H1 (cell line): ENCODE results near the gene KCNH8. TPM values are rescaled to one million over a fixed set of nuclear protein-coding genes. Genes with fewer than 3 reads are reported as not detected.

Source experiments
- CTCF ChIA-PET: fragments of 300-600 bp; sonication (Branson Sonifier 250); formaldehyde crosslinking; loops from one replicate; lab custom pipeline; 2021; ENCODE audit not compliant: partially characterized antibody; lab: Charles Lee
- POLR2A ChIA-PET: fragments of 300-600 bp; sonication (Branson Sonifier 250); formaldehyde crosslinking; loops from one replicate; lab custom pipeline; 2021; ENCODE audit warnings: inconsistent platforms; ENCODE audit not compliant: partially characterized antibody; lab: Charles Lee
- DNase-seq, 2 experiments: peaks; one replicate each; pipeline versions ENCODE4 v3.0.0 to v3.0.0-alpha.2; 2010 to 2022; ENCODE audit warnings: low spot score in 2 of 2, low read depth in 1 of 2, mixed read lengths in 1 of 2
- FAIRE-seq: peaks from 2 replicates; lab custom pipeline; 2011; peaks lifted over from hg19 to GRCh38; lab: Jason Lieb, UNC
- H2AFZ ChIP-seq: 2 replicates; pipeline ENCODE4 v1.8.1; 2012; ENCODE audit warnings: low read length, inconsistent platforms
- H2AK5ac ChIP-seq: 2 replicates; pipeline ENCODE4 v1.6.1; 2013; ENCODE audit warnings: low read depth, low read length
- H2BK120ac ChIP-seq: replicated peaks from 2 replicates; pipeline ENCODE3; 2013; ENCODE audit warnings: low read depth, low read length, inconsistent platforms
- H2BK12ac ChIP-seq: 2 replicates; pipeline ENCODE4 v1.6.1; 2013; ENCODE audit warnings: low read depth, low read length
- H2BK15ac ChIP-seq: 2 replicates; pipeline ENCODE4 v1.6.1; 2013; ENCODE audit warnings: low read length
- H2BK20ac ChIP-seq: 2 replicates; pipeline ENCODE4 v1.6.1; 2013; ENCODE audit warnings: low read length
- H2BK5ac ChIP-seq: 2 replicates; pipeline ENCODE4 v1.6.1; 2013; ENCODE audit warnings: low read depth, low read length
- H3K14ac ChIP-seq: 2 replicates; pipeline ENCODE4 v1.6.1; 2013; ENCODE audit warnings: inconsistent platforms; ENCODE audit not compliant: insufficient read length
- H3K18ac ChIP-seq: 2 replicates; pipeline ENCODE4 v1.6.1; 2013; ENCODE audit warnings: low read length; ENCODE audit errors: extremely low read depth
- H3K23ac ChIP-seq: 2 replicates; pipeline ENCODE4 v1.6.1; 2013; ENCODE audit warnings: inconsistent platforms; ENCODE audit not compliant: insufficient read length
- H3K23me2 ChIP-seq: 2 replicates; pipeline ENCODE4 v1.6.1; 2013; ENCODE audit warnings: low read depth, low read length
- H3K27ac ChIP-seq: 2 replicates; pipeline ENCODE4 v1.6.1; 2011; ENCODE audit warnings: low read depth, low read length, inconsistent platforms
- H3K27me3 ChIP-seq, 4 experiments: replicated peaks in 1 of 4; 1 replicate in 1 of 4; 2 replicates in 3 of 4; pipeline versions ENCODE4 v1.6.1 to v1.8.1; 2011 to 2013; ENCODE audit warnings: low read length in 3 of 4, mild to moderate bottlenecking in 3 of 4, inconsistent platforms in 2 of 4, mixed read lengths in 2 of 4, moderate library complexity in 1 of 4; ENCODE audit not compliant: control insufficient read depth in 3 of 4, insufficient read depth in 3 of 4; ENCODE audit errors: extremely low read depth in 1 of 4
- H3K36me3 ChIP-seq, 4 experiments: 2 replicates each; pipeline versions ENCODE4 v1.6.1 to v1.8.1; 2011 to 2013; ENCODE audit warnings: mild to moderate bottlenecking in 4 of 4, low read length in 3 of 4, moderate library complexity in 2 of 4, control low read depth in 1 of 4, inconsistent platforms in 1 of 4; ENCODE audit not compliant: insufficient read depth in 4 of 4, control insufficient read depth in 2 of 4
- H3K4ac ChIP-seq: replicated peaks from 2 replicates; pipeline ENCODE3; 2013; ENCODE audit warnings: low read length, low read depth, mixed read lengths, inconsistent platforms; ENCODE audit not compliant: insufficient read length
- H3K4me1 ChIP-seq, 4 experiments: replicated peaks in 1 of 4; 1 replicate in 1 of 4; 2 replicates in 3 of 4; pipeline versions ENCODE4 v1.6.1 to v1.8.1; 2011 to 2013; ENCODE audit warnings: low read length in 3 of 4, inconsistent platforms in 2 of 4, mixed read lengths in 1 of 4; ENCODE audit not compliant: insufficient read depth in 4 of 4, control insufficient read depth in 3 of 4
- H3K4me2 ChIP-seq, 2 experiments: 2 replicates each; pipeline versions ENCODE4 v1.6.1 to v1.8.1; 2011 to 2013; ENCODE audit warnings: low read depth in 2 of 2, low read length in 2 of 2, control low read depth in 1 of 2, inconsistent platforms in 1 of 2, mild to moderate bottlenecking in 1 of 2; ENCODE audit not compliant: insufficient read depth in 1 of 2
- H3K4me3 ChIP-seq, 4 experiments: fragments of 200-600, 300-600 bp in 1 of 4; sonication (generic), shearing (Covaris generic), sonication (Bioruptor Twin) in 1 of 4; 2 replicates each; pipeline versions ENCODE4 v1.5.1 to v1.8.1; 2011 to 2016; ENCODE audit warnings: low read length in 4 of 4, low read depth in 3 of 4, control low read depth in 2 of 4, inconsistent platforms in 2 of 4, mild to moderate bottlenecking in 2 of 4, mixed read lengths in 1 of 4, moderate library complexity in 1 of 4; ENCODE audit not compliant: insufficient read depth in 2 of 4; ENCODE audit errors: extremely low read depth in 1 of 4
- H3K56ac ChIP-seq: replicated peaks from 2 replicates; pipeline ENCODE3; 2013; ENCODE audit warnings: low read depth, mild to moderate bottlenecking, mixed read lengths, low read length, inconsistent platforms; ENCODE audit not compliant: insufficient read length
- H3K79me1 ChIP-seq: 2 replicates; pipeline ENCODE4 v1.6.1; 2013; ENCODE audit warnings: low read depth, low read length, control low read depth
- H3K79me2 ChIP-seq, 2 experiments: 2 replicates each; pipeline versions ENCODE4 v1.6.1 to v1.8.1; 2012 to 2013; ENCODE audit warnings: low read length in 2 of 2, mild to moderate bottlenecking in 2 of 2, inconsistent platforms in 1 of 2; ENCODE audit not compliant: insufficient read depth in 2 of 2, control insufficient read depth in 1 of 2
- H3K9ac ChIP-seq, 4 experiments: replicated peaks in 1 of 4; 1 replicate in 1 of 4; 2 replicates in 3 of 4; pipeline versions ENCODE4 v1.6.1 to v1.8.1; 2011 to 2013; ENCODE audit warnings: low read depth in 3 of 4, low read length in 3 of 4, control low read depth in 2 of 4, mild to moderate bottlenecking in 2 of 4, moderate library complexity in 2 of 4, inconsistent platforms in 1 of 4; ENCODE audit errors: extremely low read depth in 1 of 4
- H3K9me3 ChIP-seq, 2 experiments: 2 replicates each; pipeline versions ENCODE4 v1.6.1 to v1.8.1; 2012 to 2013; ENCODE audit warnings: mild to moderate bottlenecking in 2 of 2, moderate library complexity in 2 of 2, control low read depth in 1 of 2, inconsistent platforms in 1 of 2, low read depth in 1 of 2, low read length in 1 of 2, mixed read lengths in 1 of 2; ENCODE audit not compliant: insufficient read depth in 2 of 2
- H4K20me1 ChIP-seq, 2 experiments: replicated peaks in 1 of 2; 2 replicates each; pipeline versions ENCODE3 to v1.8.1; 2011 to 2013; ENCODE audit warnings: inconsistent platforms in 2 of 2, low read length in 2 of 2, mild to moderate bottlenecking in 1 of 2; ENCODE audit not compliant: insufficient read depth in 2 of 2, control insufficient read depth in 1 of 2
- H4K5ac ChIP-seq: 2 replicates; pipeline ENCODE4 v1.6.1; 2013; ENCODE audit warnings: low read length, low read depth, mixed read lengths, inconsistent platforms; ENCODE audit not compliant: insufficient read length
- H4K8ac ChIP-seq: 2 replicates; pipeline ENCODE4 v1.8.0; 2013; ENCODE audit warnings: mild to moderate bottlenecking, moderate library complexity, low read length, inconsistent platforms; ENCODE audit not compliant: insufficient read depth; ENCODE audit errors: extremely low read depth
- H4K91ac ChIP-seq: replicated peaks from 2 replicates; pipeline ENCODE3; 2013; ENCODE audit warnings: low read length, mixed read lengths, inconsistent platforms; ENCODE audit not compliant: insufficient read length
- CEBPB ChIP-seq: IDR thresholded peaks from 2 replicates; pipeline ENCODE4 v1.6.1; 2012; ENCODE audit warnings: low read depth, low read length
- HDAC6 ChIP-seq: IDR thresholded peaks from one replicate; pipeline ENCODE4 v1.7.1; 2012; ENCODE audit warnings: low read depth, mild to moderate bottlenecking, inconsistent platforms, low read length, moderate library complexity
- JUN ChIP-seq: IDR thresholded peaks from 2 replicates; pipeline ENCODE4 v1.6.1; 2011; ENCODE audit warnings: low read depth, mild to moderate bottlenecking, improper control_type of control experiment, low read length
- KDM1A ChIP-seq: fragments of 200-600, 300-600 bp; sonication (generic); IDR thresholded peaks from 2 replicates; pipeline ENCODE4 v1.7.1; 2016; ENCODE audit warnings: mild to moderate bottlenecking, low read length, borderline replicate concordance
- RFX5 ChIP-seq: IDR thresholded peaks from 2 replicates; pipeline ENCODE4 v1.6.1; 2011; ENCODE audit warnings: low read depth, low read length, improper control_type of control experiment, borderline replicate concordance
- TEAD4 ChIP-seq: IDR thresholded peaks from 2 replicates; pipeline ENCODE4 v1.6.1; 2012; ENCODE audit warnings: low read depth, low read length, inconsistent platforms, mixed read lengths
- WGBS, 2 experiments: shearing (Covaris generic) in 1 of 2; methylation state at CpG; one replicate each; pipeline versions ENCODE4 v1.1.6 to v1.1.7; 2013 to 2015; ENCODE audit warnings: low lambda C conversion rate in 2 of 2, mixed read lengths in 2 of 2, inconsistent platforms in 1 of 2, low coverage in 1 of 2, missing lambda C conversion rate in 1 of 2; ENCODE audit not compliant: insufficient replicate concordance in 2 of 2, insufficient coverage in 1 of 2, insufficient read length in 1 of 2; ENCODE audit errors: extremely low coverage in 1 of 2, missing lambda C conversion rate in 1 of 2; 5-methylcytosine and 5-hydroxymethylcytosine counted together
- polyA plus RNA-seq, 7 experiments: library from polyadenylated mRNA; depleted of rRNA in 3 of 7; stranded (reverse) in 5 of 7; unstranded in 2 of 7; fragments of >200 nt in 5 of 7; fragments of 200-250 nt in 2 of 7; gene quantifications; 1 replicate in 5 of 7; 2 replicates in 1 of 7; 4 replicates in 1 of 7; pipeline versions ENCODE4 v1.2.1 to v1.2.3, GENCODE V29; 2011 to 2013; ENCODE audit warnings: missing spikeins in 2 of 7, mixed read lengths in 2 of 7
- total RNA-seq: library from RNA; stranded (reverse); fragmentation: NEBNext Ultra II Directional; extraction: Animal tissue kit (Norgen Biotek cat#: 25700); gene quantifications from 2 replicates; pipeline ENCODE4 v1.2.1, GENCODE V29; 2021
- TF ChIP-seq, protein P1 (sequence below), 3 experiments: IDR thresholded peaks; 1 replicate in 2 of 3; 2 replicates in 1 of 3; pipeline versions ENCODE4 v1.5.1 to v1.6.1; 2011; ENCODE audit warnings: low read length in 3 of 3, mild to moderate bottlenecking in 3 of 3, inconsistent platforms in 2 of 3, low read depth in 1 of 3, moderate library complexity in 1 of 3; ENCODE audit not compliant: insufficient read depth in 1 of 3; ENCODE audit errors: control extremely low read depth in 1 of 3
- TF ChIP-seq, protein P2 (sequence below): IDR thresholded peaks from 2 replicates; pipeline ENCODE4 v1.6.1; 2012; ENCODE audit warnings: inconsistent platforms

The KCNH8 gene
- total and polyA plus RNA-seq, 2 of the 8 experiments (the other 6 are each of a cell fraction or from before 2014, with no cell fraction given) = 2.2 to 2.4 TPM

DNA sequence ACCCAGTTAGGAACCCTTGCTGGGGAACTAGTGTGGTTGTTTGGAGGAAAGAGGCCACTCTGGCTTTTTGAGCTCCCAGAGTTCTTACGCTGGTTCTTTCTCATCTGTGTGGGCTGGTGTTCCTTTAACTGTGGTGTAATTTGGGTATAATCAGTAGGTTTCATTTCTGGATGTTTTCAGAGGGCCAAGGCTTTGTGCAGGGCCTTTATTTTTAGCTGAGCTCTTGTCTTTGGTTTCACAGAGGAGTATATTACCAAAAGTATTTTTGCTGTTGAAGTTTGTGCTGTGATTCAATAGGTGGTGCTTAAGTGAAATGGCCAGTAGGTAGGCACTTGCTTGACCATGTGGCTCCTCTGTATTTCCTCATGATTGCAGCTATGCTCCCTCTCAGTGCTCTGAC lies 357.9 kb downstream of the KCNH8 start:
- POLR2A ChIA-PET = no interaction called here
- no peak overlapping the region for H2BK120ac ChIP-seq
- H4K8ac ChIP-seq = no peak overlapping the region
- H3K23ac ChIP-seq = no peak overlapping the region
- H3K9me3 ChIP-seq = no peaks in the 10 kb centered on the region; a peak in 1 of 4 replicates
- H3K27ac ChIP-seq = no peak overlapping the region
- no peak overlapping the region for H2BK20ac ChIP-seq
- no peak overlapping the region for H2BK12ac ChIP-seq
- H3K36me3 ChIP-seq = no peaks in the 10 kb centered on the region
- no peak overlapping the region for H4K5ac ChIP-seq
- no peak overlapping the region for H2AFZ ChIP-seq
- H3K23me2 ChIP-seq = no peaks in the 10 kb centered on the region
- no peak overlapping the region for H2AK5ac ChIP-seq
- no peaks in the 10 kb centered on the region for H3K4me1 ChIP-seq
- no peak overlapping the region for H3K9ac ChIP-seq
- no peaks in the 10 kb centered on the region for H3K79me1 ChIP-seq
- no peak for DNase-seq
- 77% methylated on average over 1 of the region's 1 CpG; no CpG with 5 or more reads in 1 of the 2 experiments for WGBS, 2 experiments
- FAIRE-seq = no peak
- no peak overlapping the region for H4K91ac ChIP-seq
- H3K56ac ChIP-seq = no peak overlapping the region
- no peaks in the 10 kb centered on the region for H3K79me2 ChIP-seq
- H3K27me3 ChIP-seq = no peaks in the 10 kb centered on the region
- H2BK15ac ChIP-seq = no peak overlapping the region
- H3K14ac ChIP-seq = no peak overlapping the region
- H4K20me1 ChIP-seq = no peaks in the 10 kb centered on the region
- no peak overlapping the region for H3K4me3 ChIP-seq
- no peak overlapping the region for H3K18ac ChIP-seq
- CTCF ChIA-PET = interaction anchor here (1.2 to 1.9 kb wide), 3 partner anchors 9 to 30 kb away, joined by 3 to 6 read pairs (median 3); no protein-coding TSS in a partner anchor
- no peak overlapping the region for H3K4me2 ChIP-seq
- no peak overlapping the region for H3K4ac ChIP-seq
- H2BK5ac ChIP-seq = no peak overlapping the region
- TF ChIP-seq KDM1A = no peak
- no peak for TF ChIP-seq RFX5
- no peak for TF ChIP-seq HDAC6
- no peak for TF ChIP-seq CEBPB
- TF ChIP-seq, protein P1, sequence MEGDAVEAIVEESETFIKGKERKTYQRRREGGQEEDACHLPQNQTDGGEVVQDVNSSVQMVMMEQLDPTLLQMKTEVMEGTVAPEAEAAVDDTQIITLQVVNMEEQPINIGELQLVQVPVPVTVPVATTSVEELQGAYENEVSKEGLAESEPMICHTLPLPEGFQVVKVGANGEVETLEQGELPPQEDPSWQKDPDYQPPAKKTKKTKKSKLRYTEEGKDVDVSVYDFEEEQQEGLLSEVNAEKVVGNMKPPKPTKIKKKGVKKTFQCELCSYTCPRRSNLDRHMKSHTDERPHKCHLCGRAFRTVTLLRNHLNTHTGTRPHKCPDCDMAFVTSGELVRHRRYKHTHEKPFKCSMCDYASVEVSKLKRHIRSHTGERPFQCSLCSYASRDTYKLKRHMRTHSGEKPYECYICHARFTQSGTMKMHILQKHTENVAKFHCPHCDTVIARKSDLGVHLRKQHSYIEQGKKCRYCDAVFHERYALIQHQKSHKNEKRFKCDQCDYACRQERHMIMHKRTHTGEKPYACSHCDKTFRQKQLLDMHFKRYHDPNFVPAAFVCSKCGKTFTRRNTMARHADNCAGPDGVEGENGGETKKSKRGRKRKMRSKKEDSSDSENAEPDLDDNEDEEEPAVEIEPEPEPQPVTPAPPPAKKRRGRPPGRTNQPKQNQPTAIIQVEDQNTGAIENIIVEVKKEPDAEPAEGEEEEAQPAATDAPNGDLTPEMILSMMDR (IDR thresholded peaks at IDR 0.05; ENCODE audit: control extremely low read depth in 1 of 3, insufficient read depth in 1 of 3, low read depth in 1 of 3, low read length in 3 of 3) = no peak
- TF ChIP-seq TEAD4 = no peak
- no peak for TF ChIP-seq JUN
- TF ChIP-seq, protein P2, sequence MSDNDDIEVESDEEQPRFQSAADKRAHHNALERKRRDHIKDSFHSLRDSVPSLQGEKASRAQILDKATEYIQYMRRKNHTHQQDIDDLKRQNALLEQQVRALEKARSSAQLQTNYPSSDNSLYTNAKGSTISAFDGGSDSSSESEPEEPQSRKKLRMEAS = no peak
